SH-SY5Y (cell line): ENCODE measurements around the gene TAF1D.

ENCODE experiments used
- GATA2 ChIP-seq: IDR thresholded peaks from 2 replicates; pipeline ENCODE4 v1.6.1; 2011; ENCODE audit warnings: mild to moderate bottlenecking, low read depth, low read length
- GATA3 ChIP-seq: IDR thresholded peaks from 2 replicates; pipeline ENCODE4 v1.6.1; 2011; ENCODE audit warnings: low read depth, mild to moderate bottlenecking, low read length, moderate library complexity

DNA sequence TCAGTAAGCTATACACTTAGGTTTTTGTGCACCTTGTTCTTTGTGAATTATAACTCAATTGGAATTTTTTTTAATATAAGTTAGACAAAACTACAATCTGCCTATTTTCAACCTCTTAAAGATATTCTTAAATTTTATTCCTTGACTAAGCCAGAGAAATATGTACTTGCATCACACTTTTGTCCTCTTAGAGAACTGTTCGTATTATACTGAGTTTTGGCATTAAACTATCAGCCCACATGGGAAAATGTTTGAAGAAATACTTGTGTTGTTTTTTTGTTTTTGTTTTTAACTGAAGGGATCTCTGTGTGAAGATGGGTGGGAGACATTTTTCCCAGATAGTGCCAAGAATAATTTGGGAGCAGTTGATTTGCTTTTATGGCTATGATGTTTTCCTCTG is 54.5 kb downstream of the TAF1D start:
- TF ChIP-seq GATA2: no peak
- no peak for TF ChIP-seq GATA3
